ENCODE data around the gene SGCA.

The SGCA gene

GRCh38 chr17:50167371-50167770 is 1.6 kb downstream of the SGCA start:
- DNase-seq: no peak

- no peak for DNase-seq
Measured at GRCh38 chr17:50168319-50168718, 2.5 kb downstream of the SGCA start.

DNA sequence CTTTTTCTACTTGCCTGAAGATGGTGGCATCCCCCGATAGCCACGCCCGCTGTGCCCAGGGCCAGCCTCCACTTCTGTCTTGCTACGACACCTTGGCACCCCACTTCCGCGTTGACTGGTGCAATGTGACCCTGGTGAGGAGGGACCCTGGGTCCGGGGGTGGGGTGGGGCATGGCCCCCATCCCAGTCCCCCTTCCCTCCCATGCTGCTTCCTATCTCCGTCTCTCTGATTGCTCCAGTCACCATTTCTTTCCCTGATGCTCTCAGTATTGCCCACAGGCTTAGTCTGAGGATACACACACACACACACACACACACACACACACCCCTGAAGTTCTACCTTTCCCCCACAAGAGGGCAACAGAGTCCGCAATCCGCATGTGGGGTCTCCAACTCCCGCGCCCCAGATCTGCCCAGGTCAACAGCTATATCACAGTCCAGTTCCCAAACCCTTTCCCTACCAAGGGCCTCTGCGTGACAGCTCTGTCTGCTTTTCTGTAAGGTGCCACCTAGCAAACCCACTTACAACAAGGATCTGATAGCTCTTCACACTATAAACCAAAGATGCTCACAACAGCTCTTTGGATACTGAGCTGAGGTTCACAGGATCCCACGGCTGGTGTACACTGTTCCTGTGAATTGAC is 3.4 kb downstream of the SGCA start:
- peak; percentile 48 for DNase-seq

DNA sequence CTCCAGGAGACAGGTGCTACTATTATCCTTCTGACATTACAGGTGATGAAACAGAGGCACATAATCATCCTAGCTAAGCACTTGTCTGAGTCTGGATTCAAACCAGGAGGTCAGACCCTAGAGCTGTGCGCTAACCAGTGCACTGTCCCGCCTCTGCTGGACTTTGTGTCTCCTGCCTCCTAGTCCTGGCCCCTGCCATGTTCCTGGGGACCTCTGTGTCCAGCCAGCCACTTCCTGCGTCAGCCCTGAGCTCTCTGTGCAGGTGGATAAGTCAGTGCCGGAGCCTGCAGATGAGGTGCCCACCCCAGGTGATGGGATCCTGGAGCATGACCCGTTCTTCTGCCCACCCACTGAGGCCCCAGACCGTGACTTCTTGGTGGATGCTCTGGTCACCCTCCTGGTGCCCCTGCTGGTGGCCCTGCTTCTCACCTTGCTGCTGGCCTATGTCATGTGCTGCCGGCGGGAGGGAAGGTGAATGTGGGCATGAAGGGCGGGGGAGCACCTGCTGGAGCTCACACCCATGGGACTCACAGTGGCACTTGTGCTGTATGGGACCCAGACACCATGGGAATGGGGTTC is 4.2 kb downstream of the SGCA start:
- no peak for DNase-seq

DNA sequence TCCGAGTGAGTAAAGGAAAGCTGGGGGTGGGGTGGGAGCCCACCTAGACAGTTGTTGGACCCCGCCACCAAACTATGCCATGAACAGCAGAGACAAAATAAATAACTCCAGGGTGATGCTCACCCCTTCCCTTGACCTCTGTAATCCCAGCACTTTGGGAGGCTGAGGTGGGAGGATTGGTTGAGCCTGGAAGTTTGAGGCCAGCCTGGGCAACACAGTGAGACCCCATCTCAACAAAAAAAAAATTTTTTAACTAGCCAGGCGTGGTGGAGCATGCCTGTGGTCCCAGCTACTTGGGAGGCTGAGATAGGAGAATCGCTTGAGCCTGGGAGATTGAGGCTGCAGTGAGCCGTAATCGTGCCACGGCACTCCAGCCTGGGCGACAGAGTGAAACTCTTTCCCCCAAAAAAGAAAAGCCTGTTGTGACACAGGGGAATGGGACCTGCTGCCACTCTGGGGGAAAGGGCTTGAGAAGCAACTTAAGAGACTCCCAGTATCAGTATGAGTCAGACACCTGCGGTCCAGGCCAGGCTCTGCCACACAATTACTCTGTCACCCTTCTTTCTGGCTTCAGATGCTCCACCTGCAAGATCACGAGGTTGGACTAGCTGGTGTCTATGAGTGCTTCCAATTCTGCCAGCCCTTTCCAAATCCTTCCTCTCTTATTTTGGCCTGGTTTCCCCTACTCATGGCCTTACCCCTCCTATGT is 5.0 kb downstream of the SGCA start:
- DNase-seq: no peak

DNA sequence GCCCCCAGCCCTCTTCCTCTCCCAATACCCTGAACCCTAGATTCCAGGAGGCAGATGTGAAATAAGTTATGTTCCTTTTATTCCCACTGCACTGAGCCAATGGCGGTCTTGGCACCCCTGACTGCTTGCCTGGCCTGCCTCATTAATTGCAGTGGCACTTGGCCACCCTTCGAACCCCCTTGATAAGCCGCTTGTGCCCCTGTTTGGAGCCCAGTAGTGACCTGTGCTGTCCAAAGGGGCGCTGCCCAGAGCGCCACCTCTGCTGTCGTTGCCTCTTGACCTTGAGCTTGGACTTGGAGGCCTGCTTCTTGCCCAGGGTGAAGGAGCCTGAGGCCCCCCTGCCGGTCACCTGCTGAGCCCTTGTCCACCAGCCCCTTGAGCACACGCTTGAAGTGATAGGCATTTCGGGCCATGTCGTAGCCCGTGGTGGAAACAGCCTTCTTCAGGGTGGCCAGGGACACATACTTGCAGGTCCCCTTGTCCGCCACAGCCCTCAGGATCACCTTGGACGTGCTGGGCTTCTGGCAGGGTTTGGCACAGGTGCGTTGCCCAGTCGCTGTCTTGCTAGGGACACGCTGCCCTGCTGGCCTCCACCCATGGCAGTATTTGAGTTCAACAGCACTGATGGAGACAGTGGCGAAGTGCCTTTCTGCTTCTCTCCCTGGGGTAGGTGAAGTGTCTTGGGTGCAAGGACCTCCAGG is 5.7 kb downstream of the SGCA start:
- DNase-seq: no peak

- DNase-seq: no peak
Measured at GRCh38 chr17:50172130-50172529, 6.3 kb downstream of the SGCA start.

GRCh38 chr17:50172936-50173334 is 7.1 kb downstream of the SGCA start:
- DNase-seq: no peak

- no peak for DNase-seq
Measured at GRCh38 chr17:50173335-50173941, 7.6 kb downstream of the SGCA start.

GRCh38 chr17:50174444-50174843 is 8.6 kb downstream of the SGCA start:
- DNase-seq: no peak

DNA sequence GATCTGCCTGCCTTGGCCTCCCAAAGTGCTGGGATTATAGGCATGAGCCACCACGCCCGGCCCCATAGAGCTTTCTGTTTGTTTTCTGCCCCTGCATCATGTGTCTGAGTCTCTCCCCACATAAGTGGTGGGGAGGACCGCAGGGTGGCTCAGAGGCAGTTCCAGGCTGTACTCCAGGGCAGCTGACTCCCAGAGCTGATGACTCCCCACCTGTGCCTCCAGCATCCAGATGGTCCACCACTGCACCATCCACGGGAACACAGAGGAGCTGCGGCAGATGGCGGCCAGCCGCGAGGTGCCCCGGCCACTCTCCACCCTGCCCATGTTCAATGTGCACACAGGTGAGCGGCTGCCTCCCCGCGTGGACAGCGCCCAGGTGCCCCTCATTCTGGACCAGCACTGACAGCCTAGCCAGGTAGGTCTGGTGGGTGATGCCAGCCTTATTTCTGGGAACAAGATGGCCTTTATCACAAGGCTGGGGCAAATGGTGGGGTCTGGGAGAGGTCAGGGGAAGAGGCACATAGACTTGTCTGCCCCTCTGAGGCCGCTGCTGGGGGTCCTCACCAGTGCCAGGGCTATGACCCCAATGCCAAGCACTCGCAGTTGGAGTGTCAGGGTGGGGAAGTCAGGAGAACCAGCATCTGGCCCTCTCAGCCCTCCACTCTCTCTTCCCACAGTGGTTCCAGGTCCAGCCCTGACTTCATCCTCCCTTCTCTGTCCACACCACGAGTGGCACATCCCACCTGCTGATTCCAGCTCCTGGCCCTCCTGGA is 9.4 kb downstream of the SGCA start:
- no peak for DNase-seq

- DNase-seq: no peak
Measured at GRCh38 chr17:50176559-50177357, 11.0 kb downstream of the SGCA start.

DNA sequence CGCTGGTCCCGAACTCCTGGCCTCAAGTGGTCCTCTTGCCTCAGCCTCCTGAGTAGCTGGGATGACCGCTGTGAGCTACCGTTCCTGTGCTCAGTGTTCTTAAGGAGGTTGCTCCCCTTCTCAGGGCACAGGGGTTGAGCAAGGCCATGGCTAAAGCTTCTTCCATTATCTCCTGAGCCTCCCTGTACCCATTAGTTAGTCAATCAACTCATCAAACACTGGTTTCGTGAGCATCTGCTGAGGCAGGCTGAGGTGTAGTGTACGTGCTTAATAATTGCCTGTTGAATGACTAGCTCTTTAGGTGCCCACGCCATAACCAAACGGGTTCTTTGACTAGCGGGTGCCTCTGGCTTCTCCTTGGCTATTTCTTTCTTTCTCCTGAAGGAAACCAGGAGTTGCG is 11.7 kb downstream of the SGCA start:
- DNase-seq: no peak

DNA sequence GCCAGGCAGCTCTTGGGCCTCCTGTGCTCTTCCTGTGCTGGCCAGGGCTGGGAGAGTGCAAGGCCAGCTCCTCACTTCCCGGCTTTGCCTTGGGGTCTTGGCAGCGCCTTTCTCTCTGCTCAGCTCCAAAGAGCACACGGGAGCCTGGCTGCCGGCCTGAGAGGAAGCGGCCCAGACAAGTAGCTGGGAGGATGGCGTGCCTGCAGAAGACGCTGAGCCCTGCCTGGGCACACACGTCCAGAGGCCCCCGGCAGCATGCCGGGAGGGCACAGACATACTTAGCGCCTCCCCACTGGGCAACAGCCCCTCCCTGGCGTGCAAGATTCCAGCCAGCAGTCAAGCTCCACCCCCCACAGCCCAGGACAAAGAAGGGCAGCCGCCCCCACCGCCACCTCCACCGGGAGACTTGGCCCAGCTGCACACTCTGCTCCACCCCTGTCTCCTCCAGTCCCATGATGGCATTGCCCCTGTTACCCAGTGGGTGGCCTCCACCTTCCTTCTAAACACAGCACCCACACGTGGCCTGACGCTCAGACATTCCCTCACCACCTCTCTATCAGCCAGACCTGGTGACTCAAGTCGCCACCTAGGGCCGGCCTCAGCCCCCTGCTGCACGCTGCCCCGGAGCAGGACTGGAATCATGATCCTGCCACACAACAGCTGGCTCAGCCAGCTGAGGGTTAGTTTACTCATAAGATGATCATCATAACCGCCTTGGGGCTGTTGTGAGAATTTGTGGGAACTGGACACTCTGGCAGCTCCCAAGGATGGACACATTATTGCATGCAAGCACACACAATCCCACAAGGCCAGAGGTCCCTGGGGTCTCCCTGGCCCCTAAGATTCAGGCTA is 12.4 kb downstream of the SGCA start:
- no peak for DNase-seq

- DNase-seq: no peak
Measured at GRCh38 chr17:50180111-50180510, 14.3 kb downstream of the SGCA start.

DNA sequence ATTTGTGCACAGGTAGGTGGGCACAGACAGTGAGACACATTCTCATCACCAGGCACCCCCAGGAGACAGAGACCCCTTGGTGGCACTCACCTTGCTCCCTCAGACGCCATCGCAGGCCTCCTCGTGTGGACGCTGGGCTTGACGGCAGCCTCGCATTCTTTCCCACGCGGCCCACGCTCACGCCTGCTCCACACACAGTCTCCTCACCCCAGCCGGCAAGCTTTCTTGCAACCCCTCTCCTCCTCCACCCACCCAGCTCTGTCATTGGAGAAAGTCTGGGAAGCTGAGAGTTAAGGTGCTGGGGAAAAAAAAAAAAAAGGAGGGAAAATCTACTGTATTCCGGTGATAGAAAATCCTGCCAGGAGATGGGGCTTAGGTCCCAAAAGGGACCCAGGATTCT is 14.8 kb downstream of the SGCA start:
- no peak for DNase-seq

- DNase-seq: no peak
Measured at GRCh38 chr17:50181144-50181543, 15.3 kb downstream of the SGCA start.

DNA sequence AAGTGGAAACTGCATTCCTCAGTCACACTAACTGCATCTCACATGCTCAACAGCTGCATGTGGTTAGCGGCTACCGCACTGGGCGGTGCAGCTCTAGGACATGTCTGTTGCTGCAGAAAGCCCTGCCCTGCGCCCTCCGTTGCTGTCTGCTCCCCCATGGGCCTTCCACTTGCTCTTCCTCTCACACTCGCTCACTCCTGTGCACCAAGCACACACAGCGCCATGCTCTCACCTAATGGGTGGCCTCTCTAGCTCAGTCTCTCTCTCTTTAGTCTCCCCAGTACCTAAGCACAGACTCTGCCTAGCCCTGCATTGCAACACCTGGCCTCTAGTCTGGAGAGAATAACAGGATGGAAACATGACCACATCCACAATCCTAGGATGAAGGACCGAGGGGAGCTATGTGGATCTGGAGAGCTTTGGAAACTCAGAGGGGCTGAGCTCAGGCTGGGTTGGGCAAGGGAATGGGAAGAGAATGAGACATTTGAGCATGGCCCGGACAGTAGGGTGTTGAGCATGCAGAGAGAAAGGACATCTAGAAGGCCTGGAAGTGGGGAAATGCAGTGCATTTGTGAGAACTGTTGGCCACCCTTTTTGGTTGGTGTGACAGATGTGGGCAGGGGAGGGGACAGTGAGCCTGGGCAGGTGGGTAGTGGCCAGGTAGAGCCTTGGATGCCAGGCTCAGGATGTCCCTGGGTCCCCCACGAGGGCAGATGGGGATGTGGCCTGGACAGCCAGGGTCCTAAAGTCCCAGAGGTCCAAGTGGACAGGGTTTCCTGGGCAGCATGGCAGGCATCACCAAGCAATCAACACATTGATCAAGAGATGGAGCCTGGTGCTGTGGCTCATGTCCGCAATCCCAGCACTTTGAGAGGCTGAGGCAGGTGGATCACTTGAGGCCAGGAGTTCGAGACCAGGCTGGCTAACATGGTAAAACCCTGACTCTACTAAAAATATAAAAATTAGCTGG is 16.1 kb downstream of the SGCA start:
- DNase-seq: no peak

- DNase-seq: no peak
Measured at GRCh38 chr17:50182783-50183420, 17.1 kb downstream of the SGCA start.

Measured in NCI-H1105 treated with DMSO at 0.1 percent for 48 hours (cell line).